ENCODE measurements around the gene PCYT1A.
A peak's percentile ranks its signal among the peaks of the same experiment; 100 is the strongest.
"Not testable (repeated sequence)": the region's sequence is repeated elsewhere in the genome, so short reads cannot be mapped to it uniquely, and the experiment has no call there.

Gene PCYT1A

GRCh38 chr3:196287440-196288140 lies at the start of gene PCYT1A:
Gene PCYT1A, minus strand, starts transcription at chr3:196287726. Its CDS starts 17,195 bp downstream, at chr3:196270531.
- DNase-seq (ENCODE audit: low read depth): peak; percentile 94

DNA sequence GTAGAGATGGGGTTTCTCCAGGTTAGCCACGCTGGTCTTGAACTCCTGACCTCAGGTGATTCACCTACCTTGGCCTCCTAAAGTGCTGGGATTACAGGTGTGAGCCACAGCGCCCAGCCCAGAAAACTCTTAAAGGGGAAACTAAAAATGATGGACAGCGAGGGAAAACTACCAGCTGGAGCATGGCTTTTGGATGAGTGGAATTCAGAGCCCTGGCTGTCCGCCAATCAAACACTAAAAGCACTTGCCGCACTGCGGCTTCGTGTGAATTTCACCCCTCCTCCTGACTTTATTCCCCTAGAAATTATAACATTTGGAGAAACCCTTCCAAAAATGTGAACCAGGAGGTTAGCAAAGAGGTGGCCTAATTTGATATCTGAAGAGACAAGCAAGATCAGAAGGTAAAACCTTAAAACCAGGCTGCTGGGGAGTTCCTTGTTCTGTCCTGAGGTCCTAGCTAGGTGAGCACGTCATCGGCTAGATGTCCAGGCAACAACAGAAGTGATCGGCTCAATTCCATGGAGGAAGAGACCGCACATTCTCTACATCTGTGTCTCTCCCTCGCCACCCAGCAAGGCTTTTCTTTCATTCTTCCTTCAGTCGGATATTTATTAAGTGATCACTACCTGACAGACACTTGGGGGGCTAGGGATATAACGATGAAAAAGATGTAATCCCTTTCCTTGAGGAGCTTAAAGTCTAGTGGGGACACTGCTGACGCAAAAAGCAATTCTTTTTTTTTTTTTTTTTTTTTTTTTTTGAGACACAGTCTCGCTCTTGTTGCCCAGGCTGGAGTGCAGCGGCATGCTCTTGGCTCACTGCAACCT lies 49.0 kb upstream of the PCYT1A start:
- no peak for DNase-seq (ENCODE audit: low read depth)

DNA sequence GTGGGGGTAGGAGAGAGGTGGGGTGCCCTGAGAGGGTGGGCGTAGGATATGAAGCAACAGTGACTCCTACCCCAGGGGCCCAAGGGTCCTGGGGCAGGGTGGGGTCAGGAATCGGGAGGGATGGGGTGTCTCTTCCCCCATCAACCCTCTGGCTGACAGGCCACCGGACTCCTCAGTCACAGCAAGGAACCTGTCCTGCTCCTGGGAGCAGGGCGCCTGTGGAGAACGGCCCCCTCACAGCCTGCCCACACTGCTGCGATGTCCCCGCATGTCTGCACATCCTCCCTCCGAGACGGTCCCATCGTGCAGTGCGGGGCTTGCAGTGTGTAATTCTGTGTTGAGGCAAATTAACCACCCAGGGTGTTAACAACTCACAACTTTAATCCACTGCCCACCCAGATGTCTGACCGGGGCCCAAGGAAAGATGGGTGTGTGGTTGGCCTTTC lies 48.0 kb upstream of the PCYT1A start:
- DNase-seq (ENCODE audit: low read depth): no peak

- no peak for DNase-seq (ENCODE audit: low read depth)
Measured at GRCh38 chr3:196334982-196335381, 47.5 kb upstream of the PCYT1A start.

- DNase-seq (ENCODE audit: low read depth): no peak
Measured at GRCh38 chr3:196332168-196332567, 44.6 kb upstream of the PCYT1A start.

- no peak for DNase-seq (ENCODE audit: low read depth)
Measured at GRCh38 chr3:196327405-196327804, 39.9 kb upstream of the PCYT1A start.

DNA sequence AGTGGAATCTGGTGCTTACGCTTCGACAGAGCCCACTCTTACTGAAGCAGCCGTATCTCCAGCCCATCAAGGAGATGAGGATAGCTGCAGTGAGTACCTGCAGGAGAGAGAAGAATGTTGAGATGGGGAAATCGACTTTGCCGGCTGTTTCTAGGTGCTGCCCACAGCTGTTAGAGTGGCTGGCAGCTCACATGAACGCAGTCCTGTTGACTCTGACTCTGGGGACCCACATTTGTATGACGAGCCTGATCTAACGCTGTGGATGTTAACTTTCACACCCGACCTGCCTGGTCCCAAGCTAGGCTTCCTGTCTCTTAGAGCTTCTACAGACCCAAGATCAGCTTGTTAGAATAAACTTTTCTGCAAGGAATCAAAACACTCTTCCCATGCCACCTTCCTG lies 39.4 kb upstream of the PCYT1A start:
- no peak for DNase-seq (ENCODE audit: low read depth)

DNA sequence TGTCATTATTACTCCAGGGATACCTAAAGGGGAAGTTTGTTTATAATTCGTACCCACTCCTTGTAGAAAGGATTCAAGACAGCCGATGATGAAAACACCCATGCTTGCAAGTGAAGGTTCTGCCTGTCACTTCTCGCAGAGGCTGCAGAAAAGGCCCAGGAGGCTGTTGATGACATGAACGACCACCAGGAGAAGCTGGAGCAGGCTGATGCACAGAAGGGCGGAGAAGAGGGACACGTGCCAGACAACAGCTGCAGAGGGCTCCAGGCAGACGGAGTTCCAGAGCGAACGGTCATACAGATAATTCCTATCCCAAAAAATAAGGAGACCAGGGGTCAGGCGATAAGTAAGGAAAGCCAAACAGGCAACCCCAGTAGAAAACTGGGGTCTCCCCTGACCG lies 36.2 kb upstream of the PCYT1A start:
- DNase-seq (ENCODE audit: low read depth): no peak

- DNase-seq (ENCODE audit: low read depth): no peak
Measured at GRCh38 chr3:196323016-196323415, 35.5 kb upstream of the PCYT1A start.

DNA sequence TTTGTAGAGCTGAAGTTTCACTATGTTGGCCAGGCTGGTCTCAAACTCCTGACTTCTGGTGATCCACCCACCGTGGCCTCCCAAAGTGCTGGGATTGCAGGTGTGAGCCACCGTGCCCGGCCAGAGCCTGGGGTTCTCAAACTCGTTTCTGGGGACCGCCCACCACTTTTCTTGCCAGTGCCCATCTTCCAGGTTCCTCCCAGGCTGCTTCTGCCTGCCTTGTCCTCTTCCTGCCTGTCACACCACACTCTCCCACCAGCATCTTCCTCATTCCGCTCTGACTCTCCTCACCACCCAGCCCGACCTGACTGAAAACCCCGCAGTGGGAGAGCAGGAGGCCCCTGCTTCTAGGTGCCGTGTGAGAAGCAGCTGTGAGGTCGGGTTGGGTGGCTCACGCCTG lies 33.6 kb upstream of the PCYT1A start:
- DNase-seq (ENCODE audit: low read depth): no peak

DNA sequence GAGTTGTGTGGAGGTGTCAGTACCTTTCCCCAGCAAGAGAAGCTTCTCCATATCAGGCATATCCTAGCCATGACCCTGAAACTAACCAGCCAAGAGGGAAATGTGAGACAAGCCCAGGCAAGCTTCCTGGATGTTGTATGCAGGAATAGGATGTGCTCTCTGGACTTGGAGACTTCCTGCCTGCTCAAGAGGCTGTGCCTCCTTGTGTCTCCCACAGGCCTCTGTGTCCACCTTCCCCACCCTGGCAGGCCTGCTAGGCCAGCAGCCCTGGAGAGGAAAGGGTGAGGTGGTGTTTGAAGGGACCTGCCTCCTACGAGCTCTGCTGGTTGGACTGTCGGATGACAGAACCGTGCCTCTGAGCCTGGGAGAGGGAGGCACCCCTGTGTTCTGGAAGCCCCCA lies 32.6 kb upstream of the PCYT1A start:
- no peak for DNase-seq (ENCODE audit: low read depth)

- peak; percentile 91 for DNase-seq (ENCODE audit: low read depth)
Measured at GRCh38 chr3:196317687-196318467, 30.4 kb upstream of the PCYT1A start, which contains the start of gene DYNLT2B. Gene DYNLT2B, minus strand, starts transcription at chr3:196318240. Its CDS starts 88 bp downstream, at chr3:196318152.

- peak; percentile 40 for DNase-seq (ENCODE audit: low read depth)
Measured at GRCh38 chr3:196316799-196317686, 29.5 kb upstream of the PCYT1A start.

- DNase-seq (ENCODE audit: low read depth): no peak
Measured at GRCh38 chr3:196315821-196316220, 28.3 kb upstream of the PCYT1A start.

- DNase-seq (ENCODE audit: low read depth): no peak
Measured at GRCh38 chr3:196314597-196314996, 27.1 kb upstream of the PCYT1A start.

DNA sequence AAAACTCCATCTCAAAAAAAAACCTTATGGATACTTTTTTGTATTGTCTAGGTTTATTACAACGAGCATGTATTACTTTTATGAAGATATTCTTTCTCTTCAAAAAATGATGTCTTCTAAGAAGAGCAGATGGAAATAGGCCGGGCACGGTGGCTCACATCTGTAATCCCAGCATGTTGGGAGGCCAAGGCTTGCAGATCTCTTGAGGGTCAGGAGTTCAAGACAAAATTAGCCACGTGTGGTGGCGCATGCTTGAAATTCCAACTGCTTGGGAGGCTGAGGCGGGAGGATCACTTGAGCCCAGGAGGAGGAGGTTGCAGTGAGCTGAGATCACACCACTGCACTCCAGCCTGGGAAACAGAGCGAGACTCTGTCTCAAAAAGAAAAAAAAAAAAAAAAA lies 26.6 kb upstream of the PCYT1A start:
- DNase-seq (ENCODE audit: low read depth): not testable (repeated sequence)

DNA sequence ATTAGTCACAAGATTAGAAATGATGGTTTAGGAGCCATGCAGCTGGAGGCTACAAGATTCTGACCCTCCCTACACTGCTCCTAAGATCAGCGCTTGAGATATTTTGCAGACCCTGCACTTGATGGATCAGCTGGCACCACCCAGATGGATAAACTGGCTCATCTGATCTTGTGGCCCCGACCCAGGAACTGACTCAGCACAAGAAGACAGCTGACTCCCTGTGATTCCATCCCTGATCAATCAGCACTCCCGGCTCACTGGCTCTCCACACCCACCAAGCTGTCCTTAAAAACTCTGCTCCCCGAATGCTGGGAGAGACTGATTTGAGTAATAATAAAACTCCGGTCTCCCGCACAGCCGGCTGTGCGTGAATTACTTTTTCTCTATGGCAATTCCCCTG lies 15.4 kb upstream of the PCYT1A start:
- DNase-seq (ENCODE audit: low read depth): not testable (repeated sequence)

DNA sequence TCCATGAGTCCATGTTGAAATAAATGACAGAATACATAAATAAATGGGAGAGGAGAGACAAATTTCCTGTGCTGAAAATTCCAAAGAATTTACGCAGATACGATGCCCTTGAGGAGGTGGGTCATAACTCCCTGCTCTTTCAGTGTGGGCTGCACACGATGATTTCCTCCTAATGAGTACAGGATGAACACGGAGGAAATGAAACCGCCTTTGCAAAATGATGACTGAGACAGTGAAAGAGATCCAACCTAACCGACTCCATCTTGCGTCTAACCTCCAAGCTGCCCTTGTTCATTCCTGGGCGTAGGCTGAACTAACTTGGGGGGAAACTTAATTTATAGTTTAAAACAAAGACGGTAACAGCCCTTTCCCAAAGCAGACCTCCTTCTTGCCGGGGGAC lies 15.0 kb upstream of the PCYT1A start:
- DNase-seq (ENCODE audit: low read depth): not testable (repeated sequence)

GRCh38 chr3:196298521-196298920 lies 11.0 kb upstream of the PCYT1A start:
- no peak for DNase-seq (ENCODE audit: low read depth)

- DNase-seq (ENCODE audit: low read depth): no peak
Measured at GRCh38 chr3:196292286-196292923, 4.9 kb upstream of the PCYT1A start.

- DNase-seq (ENCODE audit: low read depth): peak; percentile 48
Measured at GRCh38 chr3:196288141-196288460, 575 bp upstream of the PCYT1A start.

Measured in fibroblast of gingiva (primary cell).